ENCODE measurements around the gene GREB1L.

- TF ChIP-seq, protein P1, sequence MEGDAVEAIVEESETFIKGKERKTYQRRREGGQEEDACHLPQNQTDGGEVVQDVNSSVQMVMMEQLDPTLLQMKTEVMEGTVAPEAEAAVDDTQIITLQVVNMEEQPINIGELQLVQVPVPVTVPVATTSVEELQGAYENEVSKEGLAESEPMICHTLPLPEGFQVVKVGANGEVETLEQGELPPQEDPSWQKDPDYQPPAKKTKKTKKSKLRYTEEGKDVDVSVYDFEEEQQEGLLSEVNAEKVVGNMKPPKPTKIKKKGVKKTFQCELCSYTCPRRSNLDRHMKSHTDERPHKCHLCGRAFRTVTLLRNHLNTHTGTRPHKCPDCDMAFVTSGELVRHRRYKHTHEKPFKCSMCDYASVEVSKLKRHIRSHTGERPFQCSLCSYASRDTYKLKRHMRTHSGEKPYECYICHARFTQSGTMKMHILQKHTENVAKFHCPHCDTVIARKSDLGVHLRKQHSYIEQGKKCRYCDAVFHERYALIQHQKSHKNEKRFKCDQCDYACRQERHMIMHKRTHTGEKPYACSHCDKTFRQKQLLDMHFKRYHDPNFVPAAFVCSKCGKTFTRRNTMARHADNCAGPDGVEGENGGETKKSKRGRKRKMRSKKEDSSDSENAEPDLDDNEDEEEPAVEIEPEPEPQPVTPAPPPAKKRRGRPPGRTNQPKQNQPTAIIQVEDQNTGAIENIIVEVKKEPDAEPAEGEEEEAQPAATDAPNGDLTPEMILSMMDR (IDR thresholded peaks at IDR 0.05) = no peak
- TF ChIP-seq POLR2A (IDR thresholded peaks at IDR 0.05) = no peak
These were observed 197.4 kb downstream of the GREB1L start for GRCh38 chr18:21439431-21439846.
